Heart left ventricle (tissue), 16 donors: ENCODE measurements around the gene ANTKMT. TPM values are rescaled to one million over a fixed set of nuclear protein-coding genes. Genes with fewer than 3 reads are reported as not detected.

Experiments
- ATAC-seq, 4 donors: fragments of 200-7000 bp; cut with Tn5 transposase; one replicate each; pipeline ENCODE4 v1.9.1; 2020 to 2022; ENCODE audit warnings: moderate library complexity in 4 of 4, mild to moderate bottlenecking in 3 of 4, moderate number of reproducible peaks in 1 of 4
- DNase-seq, 5 donors: peaks; one replicate each; pipeline ENCODE4 v3.0.0-alpha.2; 2020
- H3K27ac ChIP-seq, 12 donors: fragments of 200-600 bp; sonication (generic) in 4 of 12; one replicate each; pipeline versions ENCODE4 v1.5.0 to v1.8.0; 2016 to 2022; ENCODE audit warnings: mild to moderate bottlenecking in 2 of 12
- H3K27me3 ChIP-seq, 9 donors: fragments of 200-600 bp; sonication (generic) in 2 of 9; one replicate each; pipeline versions ENCODE4 v1.5.1 to v1.8.0; 2016 to 2022; ENCODE audit warnings: mild to moderate bottlenecking in 3 of 9
- H3K36me3 ChIP-seq, 9 donors: fragments of 200-600 bp; sonication (generic) in 2 of 9; one replicate each; pipeline versions ENCODE4 v1.5.0 to v1.8.0; 2018 to 2022; ENCODE audit warnings: mild to moderate bottlenecking in 2 of 9
- H3K4me1 ChIP-seq, 12 donors: fragments of 200-600 bp; sonication (generic) in 4 of 12; one replicate each; pipeline versions ENCODE4 v1.5.0 to v1.8.0; 2016 to 2022; ENCODE audit warnings: mild to moderate bottlenecking in 3 of 12
- H3K4me3 ChIP-seq, 12 donors: fragments of 200-600 bp; sonication (generic) in 4 of 12; one replicate each; pipeline versions ENCODE4 v1.5.0 to v1.8.0; 2017 to 2022; ENCODE audit warnings: mild to moderate bottlenecking in 9 of 12, moderate library complexity in 4 of 12
- H3K9me3 ChIP-seq, 12 donors: fragments of 200-600 bp; sonication (generic) in 4 of 12; one replicate each; pipeline versions ENCODE4 v1.5.0 to v1.8.0; 2016 to 2022; ENCODE audit warnings: mild to moderate bottlenecking in 1 of 12
- CTCF ChIP-seq, 12 donors: fragments of 200-600 bp; sonication (generic) in 4 of 12; IDR thresholded peaks; one replicate each; pipeline versions ENCODE4 v1.5.0 to v1.8.0; 2018 to 2022; ENCODE audit warnings: antibody characterized with exemption in 12 of 12, mild to moderate bottlenecking in 5 of 12
- POLR2A ChIP-seq, 2 donors: fragments of 450-650 bp; IDR thresholded peaks; one replicate each; pipeline ENCODE4 v1.6.1; 2017; ENCODE audit warnings: antibody characterized with exemption in 2 of 2, mild to moderate bottlenecking in 2 of 2, moderate library complexity in 2 of 2
- WGBS, 4 donors: extraction: QIAGEN DNeasy Blood & Tissue Kit in 2 of 4; methylation state at CpG; one replicate each; pipeline versions ENCODE4 v1.1.5 to v1.1.7; 2013 to 2018; 5-methylcytosine and 5-hydroxymethylcytosine counted together
- intact Hi-C, 10 donors: fragments of 100-400 bp; cut with DNase I; formaldehyde crosslinking; loops; one replicate each; pipeline versions ENCODE4 v1.11.1 to v1.14.2; 2022
- polyA plus RNA-seq, 2 donors: library from polyadenylated mRNA; stranded (reverse); fragments of 200-250 nt; gene quantifications; one replicate each; pipeline ENCODE4 v1.2.3, GENCODE V29; 2013
- total RNA-seq, 9 donors: library from RNA; depleted of rRNA in 2 of 9; stranded (reverse); fragments of >200 nt in 2 of 9; fragmentation: NEBNext Ultra II Directional in 3 of 9; extraction: Animal tissue kit (Norgen Biotek cat#: 25700) in 3 of 9; gene quantifications; one replicate each; pipeline versions ENCODE4 v1.1.0 to v1.2.4, GENCODE V29; 2016 to 2023
- donor health status: ischemic (EF 13 %, LVEDD 7.1; RV severe dilation, severe dysfunction).
- donor health status: healthy with polysubstance abuse.
- donor health status: DM: no; HTN: yes; CAD: no.
- donor health status: DM: no; HTN: no; CAD: no.
- donor health status: ischemic (EF 25% LVEDD 6.9; RV normal size, moderate dysfunction).
- donor health status: ischemic (EF 25% LVEDD 5.7; RV mildly dilated, moderate dysfunction).
- donor health status: healthy.
- donor health status: DM: yes; HTN: yes; CAD: no.
- donor health status: ischemic (EF 35%, LVEDD 5.7; RV mildly dilated, moderate dysfunction).
- donor health status: nonischemic (EF 11% LVEDD 7.7; RV severe dilation, severe dysfunction).
- donor health status: DM: yes; HTN: yes; CAD: no.
- donor health status: PGD.
- donor health status: ischemic (EF 29% LVEDD 5.4; RV normal size, mild dysfunction).
- donor health status: nonischemic (EF 23%, LVEDD 6.1; RV moderate dilation, normal function).

ANTKMT gene
- total and polyA plus RNA-seq, 11 donors, result 22.9 to 48.6 (median 36.0) TPM

GRCh38 chr16:734981-735881 is 14.3 kb downstream of the ANTKMT start:
- Histone ChIP-seq H3K27ac (no peak overlapping the region), H3K9me3 (no peaks in the 10 kb centered on the region), H3K4me1 (peaks cover 4 to 10% (median 7%) of the 10 kb centered on the region in 12 donors), H3K27me3 (no peaks in the 10 kb centered on the region), H3K4me3 (no peak overlapping the region), H3K36me3 (peaks cover 0 to 78% (median 65%) of the 10 kb centered on the region in 9 donors)
- DNase-seq, result peak in 1 of 5 donors; percentile 27
- no peak for ATAC-seq
- WGBS, 4 donors, result 91 to 95% (median 94%) methylated on average over 18 to 25 of the region's 25 CpGs
- TF ChIP-seq POLR2A (IDR thresholded peaks at IDR 0.05), result no peak
- no peak for TF ChIP-seq CTCF (IDR thresholded peaks at IDR 0.05)
- intact Hi-C loops, result no loop called here

GRCh38 chr16:735982-736453 is 15.1 kb downstream of the ANTKMT start:
- DNase-seq (no peak), ATAC-seq (no peak)
- Histone ChIP-seq H3K4me1 (peaks cover 4 to 14% (median 9%) of the 10 kb centered on the region in 12 donors), H3K9me3 (no peaks in the 10 kb centered on the region), H3K36me3 (peaks cover 0 to 76% (median 65%) of the 10 kb centered on the region in 9 donors), H3K27me3 (no peaks in the 10 kb centered on the region), H3K4me3 (no peak overlapping the region), H3K27ac (no peak overlapping the region)
- intact Hi-C loops, result no loop called here
- WGBS, 4 donors, result 87 to 93% (median 91%) methylated on average over 13 of the region's 13 CpGs
- TF ChIP-seq POLR2A (IDR thresholded peaks at IDR 0.05) (no peak), CTCF (IDR thresholded peaks at IDR 0.05) (no peak)

- Histone ChIP-seq H3K9me3 (no peaks in the 10 kb centered on the region), H3K36me3 (peaks cover 0 to 67% (median 58%) of the 10 kb centered on the region in 9 donors), H3K27me3 (peaks cover 0 to 3% (median 0%) of the 10 kb centered on the region in 9 donors), H3K27ac (no peak overlapping the region), H3K4me1 (peaks cover 4 to 18% (median 12%) of the 10 kb centered on the region in 12 donors), H3K4me3 (no peak overlapping the region)
- DNase-seq, result no peak
- intact Hi-C loops, result no loop called here
- no peak for ATAC-seq
- WGBS, 4 donors, result 95 to 100% (median 96%) methylated on average over 8 to 29 of the region's 29 CpGs
- TF ChIP-seq CTCF (IDR thresholded peaks at IDR 0.05), result no peak
- TF ChIP-seq POLR2A (IDR thresholded peaks at IDR 0.05), result no peak
Measured at GRCh38 chr16:736936-737481, 16.1 kb downstream of the ANTKMT start.
